SU-DHL-6 (cell line): ENCODE results near the gene PLB1.

Experiments
- H2AFZ ChIP-seq: fragments of 200-600 bp; sonication (generic); 2 replicates; pipeline ENCODE4 v1.6.1; 2014; ENCODE audit warnings: low read depth, mild to moderate bottlenecking, moderate library complexity, mixed read lengths, antibody characterized with exemption, low read length; ENCODE audit not compliant: severe bottlenecking
- H3F3A ChIP-seq: fragments of 200-600 bp; shearing (Covaris generic); 2 replicates; pipeline ENCODE4 v1.6.0; 2016; ENCODE audit warnings: antibody characterized with exemption, mild to moderate bottlenecking; ENCODE audit not compliant: insufficient read depth
- H3K27ac ChIP-seq: fragments of 200-600 bp; sonication (generic); 2 replicates; pipeline ENCODE4 v1.5.1; 2016; ENCODE audit warnings: low read depth, mild to moderate bottlenecking, low read length, moderate library complexity, mixed read lengths
- H3K27me3 ChIP-seq: fragments of 200-600 bp; sonication (generic), shearing (Covaris generic); 2 replicates; pipeline ENCODE4 v1.6.0; 2014; ENCODE audit warnings: mild to moderate bottlenecking, low read length
- H3K36me3 ChIP-seq: fragments of 200-600 bp; sonication (generic); 2 replicates; pipeline ENCODE4 v1.6.1; 2014; ENCODE audit warnings: mild to moderate bottlenecking, low read length, mixed read lengths
- H3K4me2 ChIP-seq: fragments of 300-600, 200-600 bp; shearing (Covaris generic), sonication (generic); 2 replicates; pipeline ENCODE4 v1.6.0; 2014; ENCODE audit warnings: low read length, low read depth, mild to moderate bottlenecking; ENCODE audit not compliant: poor library complexity, severe bottlenecking
- H3K4me3 ChIP-seq: fragments of 200-600 bp; sonication (generic); 2 replicates; pipeline ENCODE4 v1.5.1; 2014; ENCODE audit warnings: antibody characterized with exemption, low read length, mild to moderate bottlenecking, mixed read lengths; ENCODE audit not compliant: insufficient read depth, poor library complexity, severe bottlenecking
- H3K79me2 ChIP-seq: fragments of 200-600 bp; sonication (generic); 2 replicates; pipeline ENCODE4 v1.6.1; 2014; ENCODE audit warnings: mild to moderate bottlenecking, low read length, moderate library complexity; ENCODE audit not compliant: insufficient read depth
- H3K9ac ChIP-seq: fragments of 200-600 bp; sonication (generic); 2 replicates; pipeline ENCODE4 v1.7.0; 2014; ENCODE audit warnings: mild to moderate bottlenecking, low read length
- H3K9me2 ChIP-seq: fragments of 200-600 bp; sonication (generic); replicated peaks from 2 replicates; pipeline ENCODE4 v1.6.1; 2014; ENCODE audit warnings: low read length; ENCODE audit not compliant: insufficient read depth
- H3K9me3 ChIP-seq: fragments of 200-600 bp; sonication (generic); 2 replicates; pipeline ENCODE4 v1.6.1; 2014; ENCODE audit warnings: low read length, mixed read lengths; ENCODE audit not compliant: insufficient read depth
- H4K20me1 ChIP-seq: fragments of 200-600 bp; sonication (generic); 2 replicates; pipeline ENCODE4 v1.6.1; 2014; ENCODE audit warnings: low read depth, mild to moderate bottlenecking, antibody characterized with exemption, low read length, moderate library complexity, mixed read lengths
- CTCF ChIP-seq: fragments of 200-600 bp; sonication (generic); IDR thresholded peaks from one replicate; pipeline ENCODE4 v1.5.1; 2017; ENCODE audit warnings: antibody characterized with exemption, mild to moderate bottlenecking, low read length, moderate library complexity; ENCODE audit not compliant: insufficient read depth, poor library complexity, severe bottlenecking
- EZH2phosphoT487 ChIP-seq: fragments of 200-600 bp; sonication (generic), shearing (Covaris generic); conservative IDR thresholded peaks from 2 replicates; pipeline ENCODE4 v1.6.1; 2018; ENCODE audit warnings: mild to moderate bottlenecking, antibody characterized with exemption, low read length, moderate library complexity, mixed read lengths

The PLB1 gene

GRCh38 chr2:28631514-28632206 lies 135.8 kb downstream of the PLB1 start:
- Histone ChIP-seq H2AFZ (no peak overlapping the region), H3K27me3 (no peaks in the 10 kb centered on the region), H4K20me1 (no peaks in the 10 kb centered on the region), H3K79me2 (no peaks in the 10 kb centered on the region), H3K9ac (no peak overlapping the region), H3K27ac (no peak overlapping the region), H3K36me3 (no peaks in the 10 kb centered on the region), H3K9me3 (no peaks in the 10 kb centered on the region), H3K4me2 (no peak overlapping the region), H3K9me2 (no peaks in the 10 kb centered on the region), H3K4me3 (no peak overlapping the region), H3F3A (no peaks in the 10 kb centered on the region)
- TF ChIP-seq EZH2phosphoT487 (no peak), CTCF (no peak)

GRCh38 chr2:28632791-28633190 lies 136.9 kb downstream of the PLB1 start:
- Histone ChIP-seq H3K79me2 (no peaks in the 10 kb centered on the region), H3K4me2 (no peak overlapping the region), H4K20me1 (no peaks in the 10 kb centered on the region), H3F3A (no peaks in the 10 kb centered on the region), H3K9ac (no peak overlapping the region), H3K9me3 (no peaks in the 10 kb centered on the region), H3K27ac (no peak overlapping the region), H2AFZ (no peak overlapping the region), H3K9me2 (no peaks in the 10 kb centered on the region), H3K27me3 (no peaks in the 10 kb centered on the region), H3K4me3 (no peak overlapping the region), H3K36me3 (no peaks in the 10 kb centered on the region)
- no peak for TF ChIP-seq CTCF
- TF ChIP-seq EZH2phosphoT487 = no peak

GRCh38 chr2:28633204-28633603 lies 137.3 kb downstream of the PLB1 start:
- TF ChIP-seq CTCF (no peak), EZH2phosphoT487 (no peak)
- H3K36me3 ChIP-seq = no peaks in the 10 kb centered on the region
- no peaks in the 10 kb centered on the region for H4K20me1 ChIP-seq
- no peaks in the 10 kb centered on the region for H3K27me3 ChIP-seq
- no peaks in the 10 kb centered on the region for H3K79me2 ChIP-seq
- no peak overlapping the region for H3K4me3 ChIP-seq
- no peak overlapping the region for H3K4me2 ChIP-seq
- H3K9ac ChIP-seq = no peak overlapping the region
- no peaks in the 10 kb centered on the region for H3K9me2 ChIP-seq
- no peak overlapping the region for H3K27ac ChIP-seq
- H3K9me3 ChIP-seq = no peaks in the 10 kb centered on the region
- no peak overlapping the region for H2AFZ ChIP-seq
- no peaks in the 10 kb centered on the region for H3F3A ChIP-seq
